Thyroid gland (tissue), 4 donors: Measurements from ENCODE around the gene CTNNA3.

Source experiments
- CTCF ChIP-seq, 6 experiments: fragments of 200-600 bp in 3 of 6; fragments of 450-650 bp in 3 of 6; sonication (generic) in 3 of 6; IDR thresholded peaks; one replicate each; pipeline ENCODE4 v1.5.1; 2016 to 2019; ENCODE audit warnings: antibody characterized with exemption in 6 of 6, mild to moderate bottlenecking in 2 of 6, inconsistent platforms in 1 of 6, moderate library complexity in 1 of 6
- POLR2A ChIP-seq, 2 donors: fragments of 450-650 bp; IDR thresholded peaks; one replicate each; pipeline ENCODE4 v1.6.1; 2017; ENCODE audit warnings: antibody characterized with exemption in 2 of 2, mild to moderate bottlenecking in 2 of 2, moderate library complexity in 1 of 2

GRCh38 chr10:66755474-66755873, 940.5 kb downstream of the CTNNA3 start:
- no peak for TF ChIP-seq CTCF (IDR thresholded peaks at IDR 0.05)
- no peak for TF ChIP-seq POLR2A (IDR thresholded peaks at IDR 0.05)
